ENCODE measurements around the gene HMGA1.

The HMGA1 gene

GRCh38 chr6:34246563-34247391 lies 10.1 kb downstream of the HMGA1 start:
- TF ChIP-seq FOXP2 (optimal IDR thresholded peaks at IDR 0.05; ENCODE audit: borderline replicate concordance, extremely low read depth, extremely low read length, insufficient read depth) (no peak), SIN3A (IDR thresholded peaks at IDR 0.05; ENCODE audit: borderline replicate concordance, insufficient read depth, low read length) (no peak), POLR2AphosphoS5 (IDR thresholded peaks at IDR 0.05; ENCODE audit: low read depth, low read length) (peak; percentile 88), TAF1 (IDR thresholded peaks at IDR 0.05; ENCODE audit: borderline replicate concordance, insufficient read depth, low read length) (no peak)
- TF ChIP-seq, protein P1, sequence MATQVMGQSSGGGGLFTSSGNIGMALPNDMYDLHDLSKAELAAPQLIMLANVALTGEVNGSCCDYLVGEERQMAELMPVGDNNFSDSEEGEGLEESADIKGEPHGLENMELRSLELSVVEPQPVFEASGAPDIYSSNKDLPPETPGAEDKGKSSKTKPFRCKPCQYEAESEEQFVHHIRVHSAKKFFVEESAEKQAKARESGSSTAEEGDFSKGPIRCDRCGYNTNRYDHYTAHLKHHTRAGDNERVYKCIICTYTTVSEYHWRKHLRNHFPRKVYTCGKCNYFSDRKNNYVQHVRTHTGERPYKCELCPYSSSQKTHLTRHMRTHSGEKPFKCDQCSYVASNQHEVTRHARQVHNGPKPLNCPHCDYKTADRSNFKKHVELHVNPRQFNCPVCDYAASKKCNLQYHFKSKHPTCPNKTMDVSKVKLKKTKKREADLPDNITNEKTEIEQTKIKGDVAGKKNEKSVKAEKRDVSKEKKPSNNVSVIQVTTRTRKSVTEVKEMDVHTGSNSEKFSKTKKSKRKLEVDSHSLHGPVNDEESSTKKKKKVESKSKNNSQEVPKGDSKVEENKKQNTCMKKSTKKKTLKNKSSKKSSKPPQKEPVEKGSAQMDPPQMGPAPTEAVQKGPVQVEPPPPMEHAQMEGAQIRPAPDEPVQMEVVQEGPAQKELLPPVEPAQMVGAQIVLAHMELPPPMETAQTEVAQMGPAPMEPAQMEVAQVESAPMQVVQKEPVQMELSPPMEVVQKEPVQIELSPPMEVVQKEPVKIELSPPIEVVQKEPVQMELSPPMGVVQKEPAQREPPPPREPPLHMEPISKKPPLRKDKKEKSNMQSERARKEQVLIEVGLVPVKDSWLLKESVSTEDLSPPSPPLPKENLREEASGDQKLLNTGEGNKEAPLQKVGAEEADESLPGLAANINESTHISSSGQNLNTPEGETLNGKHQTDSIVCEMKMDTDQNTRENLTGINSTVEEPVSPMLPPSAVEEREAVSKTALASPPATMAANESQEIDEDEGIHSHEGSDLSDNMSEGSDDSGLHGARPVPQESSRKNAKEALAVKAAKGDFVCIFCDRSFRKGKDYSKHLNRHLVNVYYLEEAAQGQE (IDR thresholded peaks at IDR 0.05; ENCODE audit: insufficient read depth in 1 of 2, low read depth in 2 of 2, low read length in 2 of 2), result no peak

GRCh38 chr6:34247481-34248197 lies 11.0 kb downstream of the HMGA1 start:
- TF ChIP-seq TAF1 (IDR thresholded peaks at IDR 0.05; ENCODE audit: borderline replicate concordance, insufficient read depth, low read length) (no peak), SIN3A (IDR thresholded peaks at IDR 0.05; ENCODE audit: borderline replicate concordance, insufficient read depth, low read length) (no peak), FOXP2 (optimal IDR thresholded peaks at IDR 0.05; ENCODE audit: borderline replicate concordance, extremely low read depth, extremely low read length, insufficient read depth) (no peak), POLR2AphosphoS5 (IDR thresholded peaks at IDR 0.05; ENCODE audit: low read depth, low read length) (no peak)
- TF ChIP-seq, protein P1 (IDR thresholded peaks at IDR 0.05; ENCODE audit: insufficient read depth in 1 of 2, low read depth in 2 of 2, low read length in 2 of 2), result no peak

DNA sequence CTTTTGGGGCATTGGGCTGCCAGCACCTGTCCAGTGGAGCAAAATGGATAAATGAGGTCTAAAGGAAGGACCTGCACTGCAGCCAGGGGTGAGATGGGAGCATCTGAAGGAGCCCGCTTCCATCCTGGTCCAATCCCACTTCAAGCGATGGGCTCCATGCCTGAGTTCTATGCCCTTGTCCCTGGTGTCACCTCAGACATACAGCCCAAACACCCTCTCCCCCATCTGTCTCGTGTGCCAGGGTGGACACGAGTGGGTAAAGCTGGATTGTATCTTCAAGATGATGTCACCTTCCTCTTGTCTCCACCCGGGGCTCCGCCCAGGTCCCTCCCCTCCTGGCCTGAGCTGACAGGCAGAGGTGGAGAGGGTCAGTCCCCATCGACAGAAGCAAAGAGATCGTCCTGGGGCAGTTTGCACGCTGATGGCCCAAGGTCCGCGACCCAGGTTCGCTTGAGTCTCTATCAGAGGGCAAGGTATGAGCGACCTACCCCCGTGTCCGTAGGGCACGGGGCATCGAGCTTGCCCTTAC lies 11.6 kb downstream of the HMGA1 start:
- no peak; the same call in 1 of the 2 replicates for TF ChIP-seq POLR2AphosphoS5 (IDR thresholded peaks at IDR 0.05; ENCODE audit: low read depth, low read length)
- TF ChIP-seq SIN3A (IDR thresholded peaks at IDR 0.05; ENCODE audit: borderline replicate concordance, insufficient read depth, low read length), result 0 out of 2 replicates have a peak, but pooled peaks have one; percentile 20

- peak; percentile 85 for TF ChIP-seq POLR2AphosphoS5 (IDR thresholded peaks at IDR 0.05; ENCODE audit: low read depth, low read length)
- TF ChIP-seq, protein P1 (IDR thresholded peaks at IDR 0.05; ENCODE audit: insufficient read depth in 1 of 2, low read depth in 2 of 2, low read length in 2 of 2), result no peak; a peak in 1 of 4 replicates
These were observed 12.2 kb downstream of the HMGA1 start, which contains the start of gene SMIM29 for GRCh38 chr6:34248727-34249468. TSS of gene SMIM29 (minus strand) at chr6:34249006. CDS start at chr6:34247791, 1,215 bp downstream.

Measured in PFSK-1 (cell line).